IMR-90 (cell line): ENCODE data around the gene GFER. TPM values are rescaled to one million over a fixed set of nuclear protein-coding genes. Genes with fewer than 3 reads are reported as not detected.

ENCODE experiments used
- ATAC-seq: fragments of 200-7000 bp; cut with Tn5 transposase; 2 replicates; pipeline ENCODE4 v1.9.1; 2020; ENCODE audit warnings: low read depth, mild to moderate bottlenecking, moderate library complexity
- BruUV-seq: library from RNA; stranded (reverse); fragments of 400-500 nt; replicated peaks from 2 replicates; lab custom pipeline; 2021; lab: Mats Ljungman, UMichigan
- CTCF ChIA-PET: fragments of 300-600 bp; formaldehyde crosslinking; extraction: SDS; loops from one replicate; lab custom pipeline; 2021; ENCODE audit warnings: antibody characterized with exemption; lab: Yijun Ruan, JAX
- POLR2A ChIA-PET: fragments of 300-600 bp; sonication (Branson Sonifier 250); formaldehyde crosslinking; loops from one replicate; lab custom pipeline; 2022; ENCODE audit warnings: antibody characterized with exemption; ENCODE audit not compliant: unreplicated experiment; lab: Charles Lee
- DNase-seq: peaks from one replicate; pipeline ENCODE4 v3.0.0; 2013
- H2AFZ ChIP-seq: replicated peaks from 2 replicates; pipeline ENCODE3; 2013; ENCODE audit warnings: low read length, mild to moderate bottlenecking; ENCODE audit not compliant: poor library complexity
- H2AK5ac ChIP-seq: 2 replicates; pipeline ENCODE4 v1.6.1; 2013; ENCODE audit warnings: low read depth, low read length, inconsistent platforms
- H2AK9ac ChIP-seq: replicated peaks from 2 replicates; pipeline ENCODE3; 2013; ENCODE audit warnings: mild to moderate bottlenecking, low read depth, low read length, moderate library complexity; ENCODE audit not compliant: poor library complexity
- H2BK120ac ChIP-seq: 2 replicates; pipeline ENCODE4 v1.6.1; 2013; ENCODE audit warnings: low read depth, low read length, inconsistent platforms
- H2BK15ac ChIP-seq: 3 replicates; pipeline ENCODE4 v1.6.1; 2013; ENCODE audit warnings: low read depth, low read length, inconsistent platforms
- H2BK20ac ChIP-seq: 2 replicates; pipeline ENCODE4 v1.6.1; 2013; ENCODE audit warnings: low read depth, mild to moderate bottlenecking, inconsistent platforms, low read length, moderate library complexity
- H2BK5ac ChIP-seq: 2 replicates; pipeline ENCODE4 v1.6.1; 2013; ENCODE audit warnings: mild to moderate bottlenecking, low read depth, low read length, inconsistent platforms; ENCODE audit not compliant: poor library complexity, severe bottlenecking
- H3K14ac ChIP-seq: replicated peaks from 2 replicates; pipeline ENCODE4 v1.6.1; 2013; ENCODE audit warnings: low read depth, low read length, inconsistent platforms
- H3K18ac ChIP-seq: 2 replicates; pipeline ENCODE4 v1.6.1; 2013; ENCODE audit warnings: low read depth, low read length, control low read depth
- H3K23ac ChIP-seq: 2 replicates; pipeline ENCODE4 v1.6.1; 2013; ENCODE audit warnings: low read depth, low read length, inconsistent platforms
- H3K27ac ChIP-seq: 2 replicates; pipeline ENCODE4 v1.5.1; 2013; ENCODE audit warnings: mild to moderate bottlenecking, control low read depth, low read length; ENCODE audit not compliant: insufficient read depth
- H3K27me3 ChIP-seq: 2 replicates; pipeline ENCODE4 v1.6.1; 2013; ENCODE audit warnings: low read length; ENCODE audit not compliant: control insufficient read depth, insufficient read depth
- H3K36me3 ChIP-seq: 2 replicates; pipeline ENCODE4 v1.6.1; 2013; ENCODE audit warnings: low read length, mixed read lengths; ENCODE audit not compliant: control insufficient read depth, insufficient read depth
- H3K4ac ChIP-seq: 2 replicates; pipeline ENCODE4 v1.6.1; 2013; ENCODE audit warnings: low read depth, low read length, inconsistent platforms
- H3K4me1 ChIP-seq: 2 replicates; pipeline ENCODE4 v1.6.1; 2013; ENCODE audit warnings: low read length, mixed read lengths; ENCODE audit not compliant: control insufficient read depth, insufficient read depth
- H3K4me2 ChIP-seq: 2 replicates; pipeline ENCODE4 v1.6.1; 2013; ENCODE audit warnings: low read depth, mild to moderate bottlenecking, control low read depth, low read length, moderate library complexity
- H3K4me3 ChIP-seq: 2 replicates; pipeline ENCODE4 v1.5.1; 2013; ENCODE audit warnings: low read depth, mild to moderate bottlenecking, control low read depth, low read length, moderate library complexity; ENCODE audit not compliant: insufficient read depth
- H3K56ac ChIP-seq: 2 replicates; pipeline ENCODE4 v1.6.1; 2013; ENCODE audit warnings: low read length, inconsistent platforms; ENCODE audit not compliant: insufficient read depth; ENCODE audit errors: extremely low read depth
- H3K79me1 ChIP-seq, 2 experiments: 2 replicates each; pipeline ENCODE4 v1.6.1; 2013; ENCODE audit warnings: low read length in 2 of 2, inconsistent platforms in 1 of 2, low read depth in 1 of 2
- H3K9ac ChIP-seq: 2 replicates; pipeline ENCODE4 v1.6.1; 2013; ENCODE audit warnings: low read depth, low read length, control low read depth
- H3K9me1 ChIP-seq: 2 replicates; pipeline ENCODE4 v1.6.1; 2013; ENCODE audit warnings: low read length, inconsistent platforms; ENCODE audit not compliant: insufficient read depth
- H3K9me3 ChIP-seq: 2 replicates; pipeline ENCODE4 v1.6.1; 2013; ENCODE audit warnings: low read length; ENCODE audit not compliant: control insufficient read depth, insufficient read depth
- H4K20me1 ChIP-seq: 2 replicates; pipeline ENCODE4 v1.6.1; 2013; ENCODE audit warnings: low read length, inconsistent platforms; ENCODE audit not compliant: insufficient read depth
- H4K5ac ChIP-seq: 2 replicates; pipeline ENCODE4 v1.6.1; 2013; ENCODE audit warnings: mild to moderate bottlenecking, low read depth, low read length, control low read depth
- H4K8ac ChIP-seq, 2 experiments: 2 replicates each; pipeline ENCODE4 v1.6.1; 2013; ENCODE audit warnings: low read depth in 2 of 2, low read length in 2 of 2, control low read depth in 1 of 2, inconsistent platforms in 1 of 2
- H4K91ac ChIP-seq: 2 replicates; pipeline ENCODE4 v1.6.1; 2013; ENCODE audit warnings: low read depth, low read length, inconsistent platforms; ENCODE audit not compliant: insufficient read depth
- BHLHE40 ChIP-seq: fragments of 150-350 bp; IDR thresholded peaks from 2 replicates; pipeline ENCODE4 v1.6.1; 2016; ENCODE audit warnings: mild to moderate bottlenecking, low read depth, low read length
- CEBPB ChIP-seq: IDR thresholded peaks from 2 replicates; pipeline ENCODE4 v1.6.1; 2012; ENCODE audit warnings: low read depth, low read length, improper control_type of control experiment
- CHD1 ChIP-seq: IDR thresholded peaks from 2 replicates; pipeline ENCODE4 v1.6.1; 2012; ENCODE audit warnings: low read depth, low read length, improper control_type of control experiment
- MAFK ChIP-seq: IDR thresholded peaks from 2 replicates; pipeline ENCODE4 v1.6.1; 2012; ENCODE audit warnings: low read depth, low read length, improper control_type of control experiment
- MAZ ChIP-seq: IDR thresholded peaks from 2 replicates; pipeline ENCODE4 v1.6.1; 2012; ENCODE audit warnings: low read depth, mild to moderate bottlenecking, low read length, improper control_type of control experiment, moderate library complexity, borderline replicate concordance
- MXI1 ChIP-seq: IDR thresholded peaks from 2 replicates; pipeline ENCODE4 v1.6.1; 2012; ENCODE audit warnings: low read depth, mild to moderate bottlenecking, low read length, moderate library complexity, borderline replicate concordance
- NFE2L2 ChIP-seq: fragments of 150-350 bp; IDR thresholded peaks from 2 replicates; pipeline ENCODE4 v1.6.1; 2016; ENCODE audit warnings: low read depth, mild to moderate bottlenecking, low read length
- POLR2A ChIP-seq: IDR thresholded peaks from 2 replicates; pipeline ENCODE4 v1.6.1; 2012; ENCODE audit warnings: mild to moderate bottlenecking, low read depth, low read length
- RAD21 ChIP-seq: IDR thresholded peaks from 2 replicates; pipeline ENCODE4 v1.6.1; 2012; ENCODE audit warnings: low read length, improper control_type of control experiment
- RCOR1 ChIP-seq: IDR thresholded peaks from 2 replicates; pipeline ENCODE4 v1.6.1; 2012; ENCODE audit warnings: mild to moderate bottlenecking, low read length, improper control_type of control experiment; ENCODE audit not compliant: insufficient replicate concordance
- RFX5 ChIP-seq: IDR thresholded peaks from 2 replicates; pipeline ENCODE4 v1.8.0; 2012; ENCODE audit warnings: low read depth, mild to moderate bottlenecking, low read length, moderate library complexity
- SMC3 ChIP-seq: fragments of 150-350 bp; IDR thresholded peaks from 2 replicates; pipeline ENCODE4 v1.6.1; 2016; ENCODE audit warnings: low read depth, mild to moderate bottlenecking, antibody characterized with exemption, low read length, moderate library complexity
- WGBS, 2 experiments: methylation state at CpG; one replicate each; pipeline versions ENCODE4 v1.1.5 to v1.1.7; 2013; ENCODE audit warnings: missing lambda C conversion rate in 2 of 2; ENCODE audit not compliant: insufficient read length in 1 of 2; ENCODE audit errors: extremely low coverage in 2 of 2; 5-methylcytosine and 5-hydroxymethylcytosine counted together
- dilution Hi-C: fragments of 300-500 bp; cut with HindIII; formaldehyde crosslinking; loops from one replicate; pipeline ENCODE4 v1.14.3; 2018; ENCODE audit warnings: low sequenced_read_pairs; ENCODE audit not compliant: unreplicated experiment
- in situ Hi-C: fragments of 300-500 bp; cut with MboI; formaldehyde crosslinking; loops from 3 replicates; pipeline ENCODE4 v1.14.3; 2019; ENCODE audit warnings: low sequenced_read_pairs, inconsistent platforms, mixed read lengths
- intact Hi-C: fragments of 100-400 bp; cut with micrococcal nuclease; formaldehyde crosslinking; loops from 2 replicates; pipeline ENCODE4 v1.10.0; 2022
- polyA plus RNA-seq, 3 experiments: library from polyadenylated mRNA; depleted of rRNA; stranded (reverse); fragments of >200 nt; gene quantifications; 2 replicates each; pipeline ENCODE4 v1.2.3, GENCODE V29; 2012; ENCODE audit warnings: low replicate concordance in 1 of 3
- total RNA-seq: library from RNA; depleted of rRNA; stranded (reverse); fragments of >200 nt; gene quantifications from 2 replicates; pipeline ENCODE4 v1.2.3, GENCODE V29; 2012
- TF ChIP-seq, protein P1 (sequence below): fragments of 150-350 bp; IDR thresholded peaks from 2 replicates; pipeline ENCODE4 v1.6.1; 2016; ENCODE audit warnings: low read depth, mild to moderate bottlenecking, low read length, moderate library complexity, borderline replicate concordance
- TF ChIP-seq, protein P2 (sequence below): fragments of 150-350 bp; IDR thresholded peaks from 2 replicates; pipeline ENCODE4 v1.6.1; 2017; ENCODE audit warnings: mild to moderate bottlenecking, antibody characterized with exemption, low read length, low read depth
- TF ChIP-seq, protein P3 (sequence below): conservative IDR thresholded peaks from 2 replicates; pipeline ENCODE4 v1.5.1; 2012; ENCODE audit warnings: mild to moderate bottlenecking, low read depth, low read length, improper control_type of control experiment

The GFER gene
- total and polyA plus RNA-seq, 2 of the 4 experiments (the other 2 are of a cell fraction): 6.8 to 19.8 TPM

DNA sequence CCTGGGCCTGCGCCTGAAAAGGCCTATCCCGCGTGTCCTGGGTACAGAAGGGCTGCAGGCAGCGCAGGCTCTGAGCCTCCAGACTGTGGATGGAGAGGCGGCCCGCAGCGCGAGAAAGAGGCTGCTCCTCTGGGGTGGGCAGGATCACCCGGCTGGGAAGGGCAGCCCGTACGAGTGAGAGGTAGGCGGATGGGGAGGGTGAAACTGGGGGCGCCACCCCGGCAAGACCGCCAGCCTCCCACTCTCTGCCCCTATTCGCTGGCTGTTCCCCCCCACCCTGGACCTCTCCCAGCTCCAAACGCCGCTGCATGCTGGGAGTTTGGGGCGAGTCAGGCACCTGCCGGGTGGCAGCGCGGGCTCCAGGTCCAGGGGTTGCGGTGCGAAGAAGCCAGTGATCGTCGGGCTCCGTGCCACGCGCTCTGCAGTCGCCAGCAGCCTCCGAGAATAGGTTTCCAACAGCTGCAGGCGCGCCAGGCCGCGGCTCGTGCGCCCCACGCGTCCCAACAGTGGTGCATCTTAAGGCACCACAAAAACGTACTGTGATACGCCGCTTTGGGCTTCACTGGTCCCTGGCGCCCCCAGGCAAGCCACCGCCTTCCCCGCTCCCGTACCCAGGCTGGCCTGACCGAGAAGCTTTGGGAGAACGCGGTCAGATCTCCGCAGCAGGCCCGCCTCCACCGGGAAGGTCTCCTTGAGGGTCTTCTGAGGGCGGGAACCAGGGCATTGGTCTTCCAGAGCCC, 3.8 kb upstream of the GFER start:
- DNase-seq (no peak), ATAC-seq (no peak)
- H2AK5ac ChIP-seq: no peak overlapping the region
- H3K79me1 ChIP-seq: peaks cover 7 to 8% of the 10 kb centered on the region in 2 experiments
- no peak overlapping the region for H3K14ac ChIP-seq
- H2BK15ac ChIP-seq: no peak overlapping the region
- no peak overlapping the region for H4K8ac ChIP-seq
- no peak overlapping the region for H3K18ac ChIP-seq
- H3K4ac ChIP-seq: no peak overlapping the region
- no peaks in the 10 kb centered on the region for H3K9me3 ChIP-seq
- H3K27ac ChIP-seq: no peak overlapping the region
- no peak overlapping the region for H3K4me2 ChIP-seq
- no peak overlapping the region for H3K23ac ChIP-seq
- H3K4me3 ChIP-seq: no peak overlapping the region
- H2BK5ac ChIP-seq: no peak overlapping the region
- H2AFZ ChIP-seq: no peak overlapping the region
- H3K56ac ChIP-seq: no peak overlapping the region
- H3K9me1 ChIP-seq: peaks cover 3% of the 10 kb centered on the region
- in situ Hi-C loops (no loop called here), intact Hi-C loops (no loop called here), dilution Hi-C loops (no loop called here)
- 15% methylated on average over 35 of the region's 53 CpGs; no CpG with 5 or more reads in 1 of the 2 experiments for WGBS, 2 experiments
- H2BK20ac ChIP-seq: no peak overlapping the region
- H4K5ac ChIP-seq: no peak overlapping the region
- H2BK120ac ChIP-seq: no peak overlapping the region
- H3K36me3 ChIP-seq: peaks cover 39% of the 10 kb centered on the region
- H4K20me1 ChIP-seq: no peaks in the 10 kb centered on the region; the same call in none of the 2 replicates
- POLR2A ChIA-PET: no interaction called here
- H3K27me3 ChIP-seq: peaks cover 31% of the 10 kb centered on the region; the same call in 1 of the 2 replicates
- no peak overlapping the region for H4K91ac ChIP-seq
- no peak overlapping the region for H3K9ac ChIP-seq
- no TSS peak for BruUV-seq
- peak overlapping the region; percentile 65 for H2AK9ac ChIP-seq
- CTCF ChIA-PET: interaction anchor here (1.3 kb wide), 1 partner anchor 24 kb away, joined by 3 read pairs; no protein-coding TSS in a partner anchor
- peaks cover 4% of the 10 kb centered on the region for H3K4me1 ChIP-seq
- TF ChIP-seq, protein P1, sequence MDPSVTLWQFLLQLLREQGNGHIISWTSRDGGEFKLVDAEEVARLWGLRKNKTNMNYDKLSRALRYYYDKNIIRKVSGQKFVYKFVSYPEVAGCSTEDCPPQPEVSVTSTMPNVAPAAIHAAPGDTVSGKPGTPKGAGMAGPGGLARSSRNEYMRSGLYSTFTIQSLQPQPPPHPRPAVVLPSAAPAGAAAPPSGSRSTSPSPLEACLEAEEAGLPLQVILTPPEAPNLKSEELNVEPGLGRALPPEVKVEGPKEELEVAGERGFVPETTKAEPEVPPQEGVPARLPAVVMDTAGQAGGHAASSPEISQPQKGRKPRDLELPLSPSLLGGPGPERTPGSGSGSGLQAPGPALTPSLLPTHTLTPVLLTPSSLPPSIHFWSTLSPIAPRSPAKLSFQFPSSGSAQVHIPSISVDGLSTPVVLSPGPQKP: no peak
- TF ChIP-seq RAD21 (no peak), POLR2A (no peak), CHD1 (no peak), BHLHE40 (no peak), RFX5 (no peak), SMC3 (no peak), CEBPB (no peak), NFE2L2 (no peak), MAFK (no peak), MAZ (no peak), RCOR1 (no peak), MXI1 (no peak)
- TF ChIP-seq, protein P2, sequence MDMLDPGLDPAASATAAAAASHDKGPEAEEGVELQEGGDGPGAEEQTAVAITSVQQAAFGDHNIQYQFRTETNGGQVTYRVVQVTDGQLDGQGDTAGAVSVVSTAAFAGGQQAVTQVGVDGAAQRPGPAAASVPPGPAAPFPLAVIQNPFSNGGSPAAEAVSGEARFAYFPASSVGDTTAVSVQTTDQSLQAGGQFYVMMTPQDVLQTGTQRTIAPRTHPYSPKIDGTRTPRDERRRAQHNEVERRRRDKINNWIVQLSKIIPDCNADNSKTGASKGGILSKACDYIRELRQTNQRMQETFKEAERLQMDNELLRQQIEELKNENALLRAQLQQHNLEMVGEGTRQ: no peak
- TF ChIP-seq, protein P3, sequence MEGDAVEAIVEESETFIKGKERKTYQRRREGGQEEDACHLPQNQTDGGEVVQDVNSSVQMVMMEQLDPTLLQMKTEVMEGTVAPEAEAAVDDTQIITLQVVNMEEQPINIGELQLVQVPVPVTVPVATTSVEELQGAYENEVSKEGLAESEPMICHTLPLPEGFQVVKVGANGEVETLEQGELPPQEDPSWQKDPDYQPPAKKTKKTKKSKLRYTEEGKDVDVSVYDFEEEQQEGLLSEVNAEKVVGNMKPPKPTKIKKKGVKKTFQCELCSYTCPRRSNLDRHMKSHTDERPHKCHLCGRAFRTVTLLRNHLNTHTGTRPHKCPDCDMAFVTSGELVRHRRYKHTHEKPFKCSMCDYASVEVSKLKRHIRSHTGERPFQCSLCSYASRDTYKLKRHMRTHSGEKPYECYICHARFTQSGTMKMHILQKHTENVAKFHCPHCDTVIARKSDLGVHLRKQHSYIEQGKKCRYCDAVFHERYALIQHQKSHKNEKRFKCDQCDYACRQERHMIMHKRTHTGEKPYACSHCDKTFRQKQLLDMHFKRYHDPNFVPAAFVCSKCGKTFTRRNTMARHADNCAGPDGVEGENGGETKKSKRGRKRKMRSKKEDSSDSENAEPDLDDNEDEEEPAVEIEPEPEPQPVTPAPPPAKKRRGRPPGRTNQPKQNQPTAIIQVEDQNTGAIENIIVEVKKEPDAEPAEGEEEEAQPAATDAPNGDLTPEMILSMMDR: no peak
